ENCODE data around the gene TGFBR1.

Gene TGFBR1

GRCh38 chr9:99071313-99072039, 33.4 kb upstream of the TGFBR1 start:
- no peak for TF ChIP-seq CTCF (IDR thresholded peaks at IDR 0.05; ENCODE audit: extremely low read depth, missing control alignments)
- no peak for DNase-seq (ENCODE audit: low spot score)

GRCh38 chr9:99072040-99072394, 32.9 kb upstream of the TGFBR1 start:
- no peak for DNase-seq (ENCODE audit: low spot score)
- no peak for TF ChIP-seq CTCF (IDR thresholded peaks at IDR 0.05; ENCODE audit: extremely low read depth, missing control alignments)

- DNase-seq (ENCODE audit: low spot score) = no peak
- TF ChIP-seq CTCF (IDR thresholded peaks at IDR 0.05; ENCODE audit: extremely low read depth, missing control alignments) = no peak
These were observed 31.6 kb upstream of the TGFBR1 start for GRCh38 chr9:99073347-99073746.

GRCh38 chr9:99073985-99074901, 30.7 kb upstream of the TGFBR1 start:
- no peak for TF ChIP-seq CTCF (IDR thresholded peaks at IDR 0.05; ENCODE audit: extremely low read depth, missing control alignments)
- no peak for DNase-seq (ENCODE audit: low spot score)

GRCh38 chr9:99074902-99075245, 30.0 kb upstream of the TGFBR1 start:
- DNase-seq (ENCODE audit: low spot score) = no peak
- TF ChIP-seq CTCF (IDR thresholded peaks at IDR 0.05; ENCODE audit: extremely low read depth, missing control alignments) = no peak

GRCh38 chr9:99075246-99075912, 29.5 kb upstream of the TGFBR1 start:
- no peak for DNase-seq (ENCODE audit: low spot score)
- TF ChIP-seq CTCF (IDR thresholded peaks at IDR 0.05; ENCODE audit: extremely low read depth, missing control alignments) = no peak

- no peak for DNase-seq (ENCODE audit: low spot score)
- TF ChIP-seq CTCF (IDR thresholded peaks at IDR 0.05; ENCODE audit: extremely low read depth, missing control alignments) = no peak
These were observed 28.9 kb upstream of the TGFBR1 start for GRCh38 chr9:99076030-99076429.

Measured in GM20000 (cell line).